DND-41 (cell line): ENCODE results near the gene NRG2.

ENCODE experiments used
- CTCF ChIP-seq: IDR thresholded peaks from 2 replicates; pipeline ENCODE4 v1.5.1; 2012; ENCODE audit warnings: borderline replicate concordance, low read length, moderate library complexity, mild to moderate bottlenecking; ENCODE audit not compliant: poor library complexity, severe bottlenecking; ENCODE audit errors: extremely low read depth
- EZH2 ChIP-seq: IDR thresholded peaks from 3 replicates; pipeline ENCODE4 v1.6.1; 2012; ENCODE audit warnings: borderline replicate concordance, low read depth, mild to moderate bottlenecking, moderate library complexity, low read length, inconsistent platforms; ENCODE audit not compliant: severe bottlenecking

DNA sequence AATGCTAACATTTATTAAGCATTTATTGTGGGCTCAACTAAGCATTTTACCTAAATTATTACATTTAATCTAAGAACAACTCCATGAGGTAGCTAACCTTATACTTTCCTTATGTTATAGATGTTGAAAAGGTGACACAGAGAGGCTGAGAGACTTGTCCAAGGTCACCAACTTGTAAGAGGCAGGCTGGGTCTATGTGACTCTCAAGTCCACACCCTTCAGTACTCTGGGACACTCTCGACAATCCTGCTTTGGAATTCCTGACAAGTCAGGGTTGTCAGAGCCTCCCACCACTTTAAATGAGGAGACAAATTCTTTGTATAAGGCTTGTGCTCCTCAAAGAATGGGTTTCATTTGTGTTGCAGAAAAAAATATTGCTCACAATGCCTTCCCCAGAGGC, 67.2 kb downstream of the NRG2 start:
- TF ChIP-seq EZH2 (no peak), CTCF (no peak)
